ENCODE results near the gene RAB14. TPM values are rescaled to one million over a fixed set of nuclear protein-coding genes. Genes with fewer than 3 reads are reported as not detected.

RAB14 gene
- total RNA-seq, 2 donors from 2014 or later = 13.5 to 21.8 TPM

DNA sequence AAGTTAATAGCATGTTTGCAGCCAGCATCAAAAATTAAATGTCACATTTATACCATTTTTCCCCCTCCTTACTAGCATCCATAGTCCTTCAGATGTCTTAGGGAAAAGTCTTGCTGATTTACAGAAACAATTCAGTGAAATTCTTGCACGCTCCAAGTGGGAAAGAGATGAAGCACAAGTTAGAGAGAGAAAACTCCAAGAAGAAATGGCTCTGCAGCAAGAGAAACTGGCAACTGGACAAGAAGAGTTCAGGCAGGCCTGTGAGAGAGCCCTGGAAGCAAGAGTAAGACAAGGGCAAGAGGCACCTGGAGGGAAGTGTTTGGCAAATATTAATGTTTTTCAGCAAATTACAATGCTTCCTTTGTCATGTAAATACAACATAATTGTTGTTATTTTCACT is 60.4 kb downstream of the RAB14 start:
- DNase-seq (no peak), ATAC-seq (peak; percentile 12)
- WGBS, 2 donors = 78 to 89% methylated on average over 1 of the region's 1 CpG
- intact Hi-C loops (cut with DNase I) = no loop called here
- Histone ChIP-seq H3K4me1 (no peaks in the 10 kb centered on the region), H3K27ac (peak overlapping the region in 2 of 4 donors; percentile 26 to 47), H3K9me3 (no peaks in the 10 kb centered on the region), H3K4me3 (no peak overlapping the region), H3K27me3 (no peaks in the 10 kb centered on the region), H3K36me3 (replicated peaks in 1 of 2; ENCODE audit: insufficient read depth in 1 of 2, low read depth in 2 of 2) (peaks cover 0 to 14% of the 10 kb centered on the region in 2 donors)
- no peak for TF ChIP-seq POLR2A (IDR thresholded peaks at IDR 0.05)
- TF ChIP-seq, protein P1, sequence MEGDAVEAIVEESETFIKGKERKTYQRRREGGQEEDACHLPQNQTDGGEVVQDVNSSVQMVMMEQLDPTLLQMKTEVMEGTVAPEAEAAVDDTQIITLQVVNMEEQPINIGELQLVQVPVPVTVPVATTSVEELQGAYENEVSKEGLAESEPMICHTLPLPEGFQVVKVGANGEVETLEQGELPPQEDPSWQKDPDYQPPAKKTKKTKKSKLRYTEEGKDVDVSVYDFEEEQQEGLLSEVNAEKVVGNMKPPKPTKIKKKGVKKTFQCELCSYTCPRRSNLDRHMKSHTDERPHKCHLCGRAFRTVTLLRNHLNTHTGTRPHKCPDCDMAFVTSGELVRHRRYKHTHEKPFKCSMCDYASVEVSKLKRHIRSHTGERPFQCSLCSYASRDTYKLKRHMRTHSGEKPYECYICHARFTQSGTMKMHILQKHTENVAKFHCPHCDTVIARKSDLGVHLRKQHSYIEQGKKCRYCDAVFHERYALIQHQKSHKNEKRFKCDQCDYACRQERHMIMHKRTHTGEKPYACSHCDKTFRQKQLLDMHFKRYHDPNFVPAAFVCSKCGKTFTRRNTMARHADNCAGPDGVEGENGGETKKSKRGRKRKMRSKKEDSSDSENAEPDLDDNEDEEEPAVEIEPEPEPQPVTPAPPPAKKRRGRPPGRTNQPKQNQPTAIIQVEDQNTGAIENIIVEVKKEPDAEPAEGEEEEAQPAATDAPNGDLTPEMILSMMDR (IDR thresholded peaks at IDR 0.05) = no peak

DNA sequence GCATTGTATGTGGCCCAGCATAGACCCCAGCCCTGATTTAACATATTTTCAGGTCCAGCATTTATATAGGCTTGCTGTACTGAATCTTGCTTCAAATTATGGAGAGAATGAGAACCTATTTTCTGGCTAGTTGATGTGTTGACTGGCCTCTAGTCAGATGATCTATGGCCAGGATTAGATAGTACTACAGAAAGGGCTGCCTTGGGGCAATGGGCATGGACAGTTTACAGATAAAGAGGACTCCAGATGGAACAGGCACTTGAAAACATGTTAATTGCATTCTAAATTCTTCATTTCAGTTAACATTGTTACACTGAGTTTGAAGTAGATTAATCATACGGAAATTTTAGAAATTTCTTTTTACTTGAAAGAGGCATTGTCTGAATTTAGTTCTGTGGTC is 61.5 kb downstream of the RAB14 start:
- intact Hi-C loops (cut with DNase I) = no loop called here
- no peaks in the 10 kb centered on the region for H3K27me3 ChIP-seq
- ATAC-seq (no peak), DNase-seq (no peak)
- H3K36me3 ChIP-seq (replicated peaks in 1 of 2; ENCODE audit: insufficient read depth in 1 of 2, low read depth in 2 of 2) = peaks cover 0 to 14% of the 10 kb centered on the region in 2 donors
- no peak overlapping the region for H3K4me3 ChIP-seq
- WGBS, 2 donors = 91 to 97% methylated on average over 1 of the region's 1 CpG
- H3K9me3 ChIP-seq = no peaks in the 10 kb centered on the region
- no peak for TF ChIP-seq POLR2A (IDR thresholded peaks at IDR 0.05)
- TF ChIP-seq, protein P1 (IDR thresholded peaks at IDR 0.05) = no peak
- no peaks in the 10 kb centered on the region for H3K4me1 ChIP-seq
- no peak overlapping the region for H3K27ac ChIP-seq

DNA sequence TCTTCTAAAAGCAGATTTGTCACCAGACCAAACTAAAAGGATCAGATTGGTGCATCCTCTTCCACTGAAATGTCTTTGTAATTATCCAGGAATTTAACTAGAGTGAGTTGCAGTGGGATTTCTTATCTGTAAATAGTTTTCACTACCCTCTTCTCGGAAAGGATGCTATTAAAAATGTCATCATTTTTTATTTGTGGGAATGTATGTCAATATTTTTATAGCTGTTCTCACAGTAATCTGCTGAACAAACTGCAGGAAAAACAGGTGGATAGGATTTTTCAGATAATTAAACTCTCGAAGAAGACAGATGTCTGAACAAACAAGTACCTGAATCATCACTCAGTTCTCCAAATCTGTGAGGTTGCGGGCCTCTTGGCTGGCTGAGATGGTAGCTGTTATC is 62.7 kb downstream of the RAB14 start:
- no peaks in the 10 kb centered on the region for H3K9me3 ChIP-seq
- intact Hi-C loops (cut with DNase I) = no loop called here
- no peak overlapping the region for H3K27ac ChIP-seq
- no peaks in the 10 kb centered on the region for H3K27me3 ChIP-seq
- DNase-seq = no peak
- no peaks in the 10 kb centered on the region for H3K4me1 ChIP-seq
- peaks cover 0 to 11% of the 10 kb centered on the region in 2 donors for H3K36me3 ChIP-seq (replicated peaks in 1 of 2; ENCODE audit: insufficient read depth in 1 of 2, low read depth in 2 of 2)
- H3K4me3 ChIP-seq = no peak overlapping the region
- WGBS, 2 donors = 71 to 76% methylated on average over 3 of the region's 3 CpGs
- no peak for ATAC-seq
- TF ChIP-seq POLR2A (IDR thresholded peaks at IDR 0.05) = no peak
- TF ChIP-seq, protein P1 (IDR thresholded peaks at IDR 0.05) = no peak

DNA sequence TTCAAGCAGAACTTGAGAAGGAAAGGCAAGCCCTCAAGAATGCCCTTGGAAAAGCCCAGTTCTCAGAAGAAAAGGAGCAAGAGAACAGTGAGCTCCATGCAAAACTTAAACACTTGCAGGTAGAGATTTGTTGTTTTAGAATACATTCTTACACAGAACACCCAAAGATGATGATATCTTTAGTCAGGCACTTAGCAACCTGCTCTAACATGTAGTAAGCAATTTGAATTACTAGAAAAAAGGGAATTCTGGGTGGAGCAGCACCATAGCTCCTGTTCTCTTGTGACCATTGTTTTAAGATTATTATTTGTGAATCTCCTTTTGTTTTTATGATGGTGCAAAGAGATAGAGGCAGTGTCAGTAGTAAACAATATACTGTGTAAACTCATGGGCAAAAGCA is 63.1 kb downstream of the RAB14 start:
- H3K4me3 ChIP-seq = no peak overlapping the region
- H3K36me3 ChIP-seq (replicated peaks in 1 of 2; ENCODE audit: insufficient read depth in 1 of 2, low read depth in 2 of 2) = peaks cover 0 to 9% of the 10 kb centered on the region in 2 donors
- TF ChIP-seq, protein P1 (IDR thresholded peaks at IDR 0.05) = no peak
- no peak for TF ChIP-seq POLR2A (IDR thresholded peaks at IDR 0.05)

DNA sequence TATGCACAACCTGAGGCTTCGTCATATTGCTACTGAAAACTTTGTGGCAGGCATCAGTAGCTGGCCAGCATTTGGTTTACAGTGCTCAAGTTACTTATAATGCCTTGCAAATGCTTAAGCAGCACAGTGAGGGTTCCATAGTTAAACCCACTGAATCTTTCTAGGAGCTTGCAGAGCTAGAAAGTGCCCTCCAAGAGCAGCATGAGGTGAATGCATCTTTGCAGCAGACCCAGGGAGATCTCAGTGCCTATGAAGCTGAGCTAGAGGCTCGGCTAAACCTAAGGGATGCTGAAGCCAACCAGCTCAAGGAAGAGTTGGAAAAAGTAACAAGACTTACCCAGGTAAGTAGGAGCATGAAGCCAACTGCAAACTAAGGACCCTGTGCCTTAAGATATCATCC is 66.0 kb downstream of the RAB14 start:
- intact Hi-C loops (cut with DNase I) = no loop called here
- 94 to 100% methylated on average over 2 of the region's 2 CpGs for WGBS, 2 donors
- Histone ChIP-seq H3K36me3 (replicated peaks in 1 of 2; ENCODE audit: insufficient read depth in 1 of 2, low read depth in 2 of 2) (no peaks in the 10 kb centered on the region), H3K27ac (no peak overlapping the region), H3K4me3 (no peak overlapping the region), H3K4me1 (no peaks in the 10 kb centered on the region), H3K27me3 (no peaks in the 10 kb centered on the region), H3K9me3 (no peaks in the 10 kb centered on the region)
- no peak for ATAC-seq
- TF ChIP-seq POLR2A (IDR thresholded peaks at IDR 0.05) = no peak
- TF ChIP-seq, protein P1 (IDR thresholded peaks at IDR 0.05) = no peak
- DNase-seq = no peak

More for the DNA sequence above, 63.1 kb downstream of the RAB14 start:
- DNase-seq (no peak), ATAC-seq (no peak)
- H3K27ac ChIP-seq = no peak overlapping the region
- no peaks in the 10 kb centered on the region for H3K27me3 ChIP-seq
- no peaks in the 10 kb centered on the region for H3K4me1 ChIP-seq
- intact Hi-C loops (cut with DNase I) = no loop called here
- H3K9me3 ChIP-seq = no peaks in the 10 kb centered on the region

All from body of pancreas (tissue), 4 donors.